Hepatocyte (in vitro differentiated cells): ENCODE measurements around the gene SYNE2. TPM values are rescaled to one million over a fixed set of nuclear protein-coding genes. Genes with fewer than 3 reads are reported as not detected.

Source experiments
- DNase-seq: peaks from one replicate; pipeline ENCODE4 v3.0.0-alpha.2; 2016; ENCODE audit warnings: low spot score
- H2AFZ ChIP-seq: fragments of 200-600 bp; sonication (generic); 2 replicates; pipeline ENCODE4 v1.6.0; 2016; ENCODE audit warnings: antibody characterized with exemption, mild to moderate bottlenecking
- H3K27ac ChIP-seq: fragments of 200-600 bp; sonication (generic); 2 replicates; pipeline ENCODE4 v1.5.1; 2016; ENCODE audit warnings: mild to moderate bottlenecking
- H3K27me3 ChIP-seq: fragments of 200-600 bp; sonication (generic); 2 replicates; pipeline ENCODE4 v1.6.1; 2016
- H3K36me3 ChIP-seq: fragments of 200-600 bp; sonication (generic); replicated peaks from 2 replicates; pipeline ENCODE4 v1.5.1; 2016; ENCODE audit warnings: low read depth; ENCODE audit not compliant: insufficient read depth
- H3K4me1 ChIP-seq: fragments of 200-600 bp; sonication (generic); 2 replicates; pipeline ENCODE4 v1.5.1; 2016; ENCODE audit warnings: mild to moderate bottlenecking, moderate library complexity; ENCODE audit not compliant: insufficient read depth
- H3K4me2 ChIP-seq: fragments of 200-600 bp; sonication (generic); 2 replicates; pipeline ENCODE4 v1.6.0; 2016
- H3K4me3 ChIP-seq: fragments of 200-600 bp; sonication (generic); 2 replicates; pipeline ENCODE4 v1.5.1; 2016; ENCODE audit warnings: mild to moderate bottlenecking
- H3K79me2 ChIP-seq: fragments of 200-600 bp; sonication (generic); 2 replicates; pipeline ENCODE4 v1.6.0; 2017; ENCODE audit warnings: mild to moderate bottlenecking
- H3K9me2 ChIP-seq: fragments of 200-600 bp; sonication (generic); replicated peaks from 2 replicates; pipeline ENCODE4 v1.6.0; 2017; ENCODE audit warnings: mild to moderate bottlenecking; ENCODE audit not compliant: insufficient read depth
- H3K9me3 ChIP-seq: fragments of 200-600 bp; sonication (generic); 2 replicates; pipeline ENCODE4 v1.5.1; 2016; ENCODE audit warnings: low read depth, mild to moderate bottlenecking
- H4K20me1 ChIP-seq: fragments of 200-600 bp; sonication (generic); 2 replicates; pipeline ENCODE4 v1.6.0; 2016; ENCODE audit warnings: mild to moderate bottlenecking; ENCODE audit not compliant: insufficient read depth, poor library complexity, severe bottlenecking
- CTCF ChIP-seq: fragments of 200-600 bp; sonication (generic); IDR thresholded peaks from 2 replicates; pipeline ENCODE4 v1.5.1; 2016; ENCODE audit warnings: antibody characterized with exemption, mild to moderate bottlenecking; ENCODE audit not compliant: poor library complexity
- EZH2 ChIP-seq: fragments of 200-600 bp; sonication (generic); IDR thresholded peaks from 2 replicates; pipeline ENCODE4 v1.6.1; 2016; ENCODE audit warnings: antibody characterized with exemption, mild to moderate bottlenecking, borderline replicate concordance
- EZH2phosphoT487 ChIP-seq: fragments of 200-600 bp; sonication (generic); IDR thresholded peaks from one replicate; pipeline ENCODE4 v1.6.1; 2018; ENCODE audit warnings: antibody characterized with exemption, mild to moderate bottlenecking, low read depth, moderate library complexity; ENCODE audit not compliant: unreplicated experiment, severe bottlenecking
- WGBS: methylation state at CpG from one replicate; pipeline ENCODE4 v1.1.6; 2016; ENCODE audit warnings: low lambda C conversion rate; ENCODE audit errors: missing lambda C conversion rate; 5-methylcytosine and 5-hydroxymethylcytosine counted together
- polyA plus RNA-seq: library from polyadenylated mRNA; unstranded; fragments of >200 nt; fragmentation: Nextera tagmentation; extraction: Ambion mirVana; gene quantifications from 2 replicates; pipeline ENCODE4 v1.2.1, GENCODE V29; 2016
- total RNA-seq: library from RNA; depleted of rRNA; stranded (reverse); fragments of >200 nt; gene quantifications from 2 replicates; pipeline ENCODE4 v1.2.3, GENCODE V29; 2014

The SYNE2 gene
- total and polyA plus RNA-seq, 2 experiments from 2014 or later, result 21.0 to 58.6 TPM

- Histone ChIP-seq H3K36me3 (no peaks in the 10 kb centered on the region), H3K9me2 (no peaks in the 10 kb centered on the region), H3K4me1 (no peaks in the 10 kb centered on the region), H3K79me2 (no peaks in the 10 kb centered on the region), H3K4me3 (no peak overlapping the region), H4K20me1 (no peaks in the 10 kb centered on the region), H3K4me2 (no peak overlapping the region), H3K9me3 (no peaks in the 10 kb centered on the region), H3K27ac (no peak overlapping the region), H2AFZ (no peak overlapping the region), H3K27me3 (no peaks in the 10 kb centered on the region)
- no peak for DNase-seq
- 94% methylated on average over 10 of the region's 10 CpGs for WGBS
- no peak for TF ChIP-seq EZH2phosphoT487
- no peak for TF ChIP-seq EZH2
- no peak for TF ChIP-seq CTCF
Measured at GRCh38 chr14:63996625-63997220, 143.9 kb downstream of the SYNE2 start.

- Histone ChIP-seq H3K27me3 (no peaks in the 10 kb centered on the region), H3K4me3 (no peak overlapping the region), H2AFZ (no peak overlapping the region), H3K79me2 (no peaks in the 10 kb centered on the region), H3K4me1 (no peaks in the 10 kb centered on the region), H3K9me3 (no peaks in the 10 kb centered on the region), H3K9me2 (no peaks in the 10 kb centered on the region), H3K36me3 (no peaks in the 10 kb centered on the region), H3K4me2 (no peak overlapping the region), H4K20me1 (no peaks in the 10 kb centered on the region), H3K27ac (no peak overlapping the region)
- no peak for TF ChIP-seq CTCF
- TF ChIP-seq EZH2, result no peak
- no peak for TF ChIP-seq EZH2phosphoT487
- no peak for DNase-seq
- 96% methylated on average over 1 of the region's 1 CpG for WGBS
Measured at GRCh38 chr14:64000749-64001148, 147.9 kb downstream of the SYNE2 start.

- 96% methylated on average over 2 of the region's 2 CpGs for WGBS
- H3K9me2 ChIP-seq, result no peaks in the 10 kb centered on the region
- H3K4me3 ChIP-seq, result no peak overlapping the region
- H3K36me3 ChIP-seq, result no peaks in the 10 kb centered on the region
- H3K4me2 ChIP-seq, result no peak overlapping the region
- H3K27me3 ChIP-seq, result no peaks in the 10 kb centered on the region
- H4K20me1 ChIP-seq, result no peaks in the 10 kb centered on the region
- TF ChIP-seq CTCF (no peak), EZH2phosphoT487 (no peak), EZH2 (no peak)
- H2AFZ ChIP-seq, result no peak overlapping the region
- no peak for DNase-seq
- no peaks in the 10 kb centered on the region for H3K79me2 ChIP-seq
- H3K9me3 ChIP-seq, result no peaks in the 10 kb centered on the region
- no peaks in the 10 kb centered on the region for H3K4me1 ChIP-seq
- H3K27ac ChIP-seq, result no peak overlapping the region
Measured at GRCh38 chr14:64005822-64006221, 153.0 kb downstream of the SYNE2 start.

GRCh38 chr14:64008016-64008415, 155.2 kb downstream of the SYNE2 start:
- TF ChIP-seq EZH2, result no peak
- no peak for TF ChIP-seq CTCF
- no peak for TF ChIP-seq EZH2phosphoT487

More at GRCh38 chr14:64008016-64008415, 155.2 kb downstream of the SYNE2 start:
- Histone ChIP-seq H3K36me3 (no peaks in the 10 kb centered on the region), H3K9me2 (no peaks in the 10 kb centered on the region), H3K4me1 (no peaks in the 10 kb centered on the region), H3K4me2 (no peak overlapping the region), H3K27me3 (no peaks in the 10 kb centered on the region), H3K4me3 (no peak overlapping the region), H3K9me3 (no peaks in the 10 kb centered on the region), H4K20me1 (no peaks in the 10 kb centered on the region), H2AFZ (no peak overlapping the region), H3K79me2 (no peaks in the 10 kb centered on the region), H3K27ac (no peak overlapping the region)
- 75% methylated on average over 2 of the region's 2 CpGs for WGBS
- no peak for DNase-seq
